Measurements from ENCODE around the gene PARVB. TPM values are rescaled to one million over a fixed set of nuclear protein-coding genes. Genes with fewer than 3 reads are reported as not detected.

Gene PARVB
- total and polyA plus RNA-seq, 4 experiments from 2014 or later, result 3.4 to 17.0 (median 9.8) TPM

- intact Hi-C loops (cut with micrococcal nuclease), result no loop called here
- Mint-ChIP-seq H3K4me3 (no peak overlapping the region), H3K9me3 (peaks cover 0 to 16% (median 5%) of the 10 kb centered on the region in 8 donors), H3K27me3 (no peaks in the 10 kb centered on the region), H3K4me1 (peaks cover 0 to 1% (median under 1%) of the 10 kb centered on the region in 4 donors), H3K36me3 (peaks cover 5 to 10% of the 10 kb centered on the region in 2 donors), H3K27ac (no peak overlapping the region)
- no peak overlapping the region for H3K27ac ChIP-seq (ENCODE audit: low read depth, low read length)
- no peaks in the 10 kb centered on the region for H3K27me3 ChIP-seq (ENCODE audit: insufficient read depth, low read length)
- H3K4me3 ChIP-seq (ENCODE audit: low read length in 2 of 2), result no peak overlapping the region
- CTCF ChIA-PET (ENCODE audit: partially characterized antibody), result no interaction called here
- H3K9me3 ChIP-seq (ENCODE audit: control insufficient read depth in 1 of 2, low read length in 2 of 2), result no peaks in the 10 kb centered on the region
- no peaks in the 10 kb centered on the region for H3K36me3 ChIP-seq (ENCODE audit: insufficient read depth, low read length)
- POLR2A ChIA-PET (ENCODE audit: partially characterized antibody), result no interaction called here
- H3K4me1 ChIP-seq (ENCODE audit: insufficient read depth, low read length), result no peaks in the 10 kb centered on the region
- no peak for DNase-seq
Measured at GRCh38 chr22:44214764-44215163, 190.7 kb downstream of the PARVB start.

- CTCF ChIA-PET (ENCODE audit: partially characterized antibody), result no interaction called here
- no peak overlapping the region for H3K4me3 Mint-ChIP-seq
Measured at GRCh38 chr22:44215287-44215686, 191.2 kb downstream of the PARVB start.

GRCh38 chr22:44217346-44217745, 193.2 kb downstream of the PARVB start:
- POLR2A ChIA-PET (ENCODE audit: partially characterized antibody), result no interaction called here
- CTCF ChIA-PET (ENCODE audit: partially characterized antibody), result no interaction called here
- H3K9me3 ChIP-seq (ENCODE audit: control insufficient read depth in 1 of 2, low read length in 2 of 2), result no peaks in the 10 kb centered on the region
- H3K36me3 Mint-ChIP-seq, result peaks cover 2 to 3% of the 10 kb centered on the region in 2 donors
- intact Hi-C loops (cut with micrococcal nuclease), result no loop called here
- no peak overlapping the region for H3K4me3 ChIP-seq (ENCODE audit: low read length in 2 of 2)
- H3K27me3 Mint-ChIP-seq, result peaks cover 0 to 1% of the 10 kb centered on the region in 2 donors
- no peak overlapping the region for H3K27ac ChIP-seq (ENCODE audit: low read depth, low read length)
- peaks cover 0 to 12% (median 4%) of the 10 kb centered on the region in 8 donors for H3K9me3 Mint-ChIP-seq
- no peaks in the 10 kb centered on the region for H3K27me3 ChIP-seq (ENCODE audit: insufficient read depth, low read length)
- DNase-seq, result no peak
- no peak overlapping the region for H3K4me3 Mint-ChIP-seq
- no peaks in the 10 kb centered on the region for H3K4me1 Mint-ChIP-seq
- H3K4me1 ChIP-seq (ENCODE audit: insufficient read depth, low read length), result no peaks in the 10 kb centered on the region
- no peaks in the 10 kb centered on the region for H3K36me3 ChIP-seq (ENCODE audit: insufficient read depth, low read length)
- peak overlapping the region in 1 of 7 donors; percentile 65 for H3K27ac Mint-ChIP-seq

More at GRCh38 chr22:44215287-44215686, 191.2 kb downstream of the PARVB start:
- Histone ChIP-seq H3K9me3 (ENCODE audit: control insufficient read depth in 1 of 2, low read length in 2 of 2) (no peaks in the 10 kb centered on the region), H3K36me3 (ENCODE audit: insufficient read depth, low read length) (no peaks in the 10 kb centered on the region), H3K27me3 (ENCODE audit: insufficient read depth, low read length) (no peaks in the 10 kb centered on the region), H3K4me3 (ENCODE audit: low read length in 2 of 2) (no peak overlapping the region), H3K4me1 (ENCODE audit: insufficient read depth, low read length) (no peaks in the 10 kb centered on the region), H3K27ac (ENCODE audit: low read depth, low read length) (no peak overlapping the region)
- Mint-ChIP-seq H3K4me1 (peaks cover 0 to 1% (median 0%) of the 10 kb centered on the region in 4 donors), H3K9me3 (peaks cover 0 to 12% (median 4%) of the 10 kb centered on the region in 8 donors), H3K36me3 (peaks cover 2 to 5% of the 10 kb centered on the region in 2 donors), H3K27me3 (no peaks in the 10 kb centered on the region), H3K27ac (no peak overlapping the region)
- intact Hi-C loops (cut with micrococcal nuclease), result no loop called here
- POLR2A ChIA-PET (ENCODE audit: partially characterized antibody), result no interaction called here
- no peak for DNase-seq

GRCh38 chr22:44218071-44218470, 194.0 kb downstream of the PARVB start:
- Histone ChIP-seq H3K36me3 (ENCODE audit: insufficient read depth, low read length) (no peaks in the 10 kb centered on the region), H3K27me3 (ENCODE audit: insufficient read depth, low read length) (no peaks in the 10 kb centered on the region), H3K4me3 (ENCODE audit: low read length in 2 of 2) (no peak overlapping the region), H3K9me3 (ENCODE audit: control insufficient read depth in 1 of 2, low read length in 2 of 2) (no peaks in the 10 kb centered on the region), H3K4me1 (ENCODE audit: insufficient read depth, low read length) (no peaks in the 10 kb centered on the region), H3K27ac (ENCODE audit: low read depth, low read length) (no peak overlapping the region)
- peaks cover 0 to 3% of the 10 kb centered on the region in 2 donors for H3K36me3 Mint-ChIP-seq
- DNase-seq, result no peak
- H3K4me1 Mint-ChIP-seq, result no peaks in the 10 kb centered on the region
- ChIA-PET POLR2A (ENCODE audit: partially characterized antibody) (no interaction called here), CTCF (ENCODE audit: partially characterized antibody) (no interaction called here)
- no peak overlapping the region for H3K27ac Mint-ChIP-seq
- intact Hi-C loops (cut with micrococcal nuclease), result no loop called here
- peaks cover 0 to 12% (median 4%) of the 10 kb centered on the region in 8 donors for H3K9me3 Mint-ChIP-seq
- H3K27me3 Mint-ChIP-seq, result peaks cover 0 to 1% of the 10 kb centered on the region in 2 donors
- no peak overlapping the region for H3K4me3 Mint-ChIP-seq

DNA sequence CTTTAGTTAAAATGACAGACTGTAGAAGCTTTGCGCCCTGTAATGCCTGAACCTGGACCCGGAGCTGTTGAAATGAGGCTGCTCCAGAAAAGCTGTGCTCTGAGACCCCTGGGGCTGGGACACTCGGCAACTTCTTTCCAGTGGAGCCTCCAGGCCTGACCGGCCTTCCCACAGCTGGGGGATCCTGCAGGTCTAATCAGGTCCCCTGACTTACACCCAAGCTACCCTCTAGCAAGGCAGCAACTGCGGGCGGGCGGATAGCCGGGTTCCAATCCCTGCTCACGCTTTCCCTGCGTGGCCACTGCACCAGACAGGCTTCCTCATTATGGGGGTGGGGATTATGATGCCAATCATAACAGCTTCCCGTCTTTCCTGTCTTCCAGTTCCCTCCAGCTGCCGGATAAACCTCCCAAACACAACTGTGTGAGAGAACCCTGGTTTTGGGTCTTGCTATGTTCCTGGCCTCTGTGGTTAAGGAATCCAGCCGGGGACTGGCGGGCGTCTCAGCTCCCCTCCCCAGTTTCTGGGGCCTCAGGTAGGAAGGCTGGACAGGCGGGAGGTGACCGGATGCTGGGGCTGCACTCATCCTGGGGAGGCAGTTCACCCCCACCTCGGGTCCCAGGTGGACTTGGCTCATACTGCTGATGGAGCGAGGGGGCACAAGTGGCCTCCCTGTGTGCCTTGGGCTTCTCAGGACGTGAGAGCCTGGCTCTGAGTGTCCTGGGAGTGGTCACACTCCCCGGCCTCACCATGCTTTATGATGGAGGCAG, 195.2 kb downstream of the PARVB start:
- intact Hi-C loops (cut with micrococcal nuclease), result no loop called here
- no peak overlapping the region for H3K27ac Mint-ChIP-seq

DNA sequence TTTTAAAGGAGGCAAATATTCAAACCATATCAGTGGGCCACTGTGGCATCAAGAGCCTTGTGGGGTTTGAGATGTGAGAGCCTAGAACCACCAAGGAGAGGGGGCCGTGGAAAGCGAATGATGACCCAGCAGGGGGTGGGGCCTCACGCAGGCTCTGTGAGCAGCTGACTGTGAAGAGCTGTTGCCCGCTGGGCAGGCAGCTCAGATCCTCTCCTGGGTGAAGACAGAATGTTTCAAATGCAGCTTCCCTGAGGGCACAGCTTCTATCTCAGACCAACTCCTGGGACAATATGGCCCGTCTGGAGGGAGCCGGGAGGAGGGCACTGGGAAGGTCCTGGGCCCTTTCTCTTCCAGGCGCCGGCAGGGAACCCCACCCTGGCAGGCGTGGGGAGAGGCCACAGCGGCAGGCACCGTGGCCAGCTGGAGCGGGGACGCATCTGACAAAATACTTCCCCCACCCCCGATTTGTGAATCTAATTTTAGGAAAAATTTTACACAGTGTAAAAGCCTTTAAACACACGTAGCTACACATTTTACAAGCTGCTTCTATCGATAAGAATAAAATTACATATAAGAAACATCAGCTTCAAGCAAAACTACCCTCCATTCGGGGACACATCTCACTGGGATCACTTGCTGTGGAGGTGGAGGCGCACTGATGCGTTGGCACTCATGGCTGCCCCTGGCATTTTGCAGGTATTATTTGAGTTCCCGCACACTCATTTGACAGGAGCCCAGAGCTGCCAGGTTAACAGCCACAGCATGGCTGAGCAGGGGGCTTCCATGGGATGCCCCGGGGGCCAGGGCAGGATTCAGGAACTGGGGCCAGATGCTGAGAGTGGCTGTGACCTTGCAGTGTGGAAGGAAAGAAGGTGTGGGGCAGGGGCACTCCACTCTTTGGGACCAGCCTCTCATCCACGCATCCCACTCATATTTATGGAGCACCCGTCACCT, 196.9 kb downstream of the PARVB start:
- H3K27ac Mint-ChIP-seq, result no peak overlapping the region
- Histone ChIP-seq H3K4me1 (ENCODE audit: insufficient read depth, low read length) (no peaks in the 10 kb centered on the region), H3K9me3 (ENCODE audit: control insufficient read depth in 1 of 2, low read length in 2 of 2) (no peaks in the 10 kb centered on the region), H3K4me3 (ENCODE audit: low read length in 2 of 2) (no peak overlapping the region), H3K36me3 (ENCODE audit: insufficient read depth, low read length) (no peaks in the 10 kb centered on the region), H3K27ac (ENCODE audit: low read depth, low read length) (no peak overlapping the region), H3K27me3 (ENCODE audit: insufficient read depth, low read length) (no peaks in the 10 kb centered on the region)
- H3K4me3 Mint-ChIP-seq, result no peak overlapping the region
- peaks cover 0 to 3% of the 10 kb centered on the region in 2 donors for H3K36me3 Mint-ChIP-seq
- no peak for DNase-seq
- peaks cover 0 to 7% (median 3%) of the 10 kb centered on the region in 8 donors for H3K9me3 Mint-ChIP-seq
- peaks cover 2 to 13% of the 10 kb centered on the region in 2 donors for H3K27me3 Mint-ChIP-seq
- no peaks in the 10 kb centered on the region for H3K4me1 Mint-ChIP-seq
- CTCF ChIA-PET (ENCODE audit: partially characterized antibody), result no interaction called here
- intact Hi-C loops (cut with micrococcal nuclease), result no loop called here
- POLR2A ChIA-PET (ENCODE audit: partially characterized antibody), result no interaction called here

More for the DNA sequence above, 195.2 kb downstream of the PARVB start:
- no peaks in the 10 kb centered on the region for H3K36me3 ChIP-seq (ENCODE audit: insufficient read depth, low read length)
- no peak overlapping the region for H3K4me3 Mint-ChIP-seq
- H3K9me3 ChIP-seq (ENCODE audit: control insufficient read depth in 1 of 2, low read length in 2 of 2), result no peaks in the 10 kb centered on the region
- peaks cover 0 to 7% of the 10 kb centered on the region in 2 donors for H3K27me3 Mint-ChIP-seq
- peaks cover 0 to 12% (median 4%) of the 10 kb centered on the region in 8 donors for H3K9me3 Mint-ChIP-seq
- H3K27ac ChIP-seq (ENCODE audit: low read depth, low read length), result no peak overlapping the region
- no peak overlapping the region for H3K4me3 ChIP-seq (ENCODE audit: low read length in 2 of 2)
- H3K4me1 Mint-ChIP-seq, result no peaks in the 10 kb centered on the region
- no peaks in the 10 kb centered on the region for H3K4me1 ChIP-seq (ENCODE audit: insufficient read depth, low read length)
- H3K36me3 Mint-ChIP-seq, result peaks cover 0 to 3% of the 10 kb centered on the region in 2 donors
- no peak for DNase-seq
- ChIA-PET POLR2A (ENCODE audit: partially characterized antibody) (no interaction called here), CTCF (ENCODE audit: partially characterized antibody) (no interaction called here)
- H3K27me3 ChIP-seq (ENCODE audit: insufficient read depth, low read length), result no peaks in the 10 kb centered on the region

All from CD4-positive, alpha-beta memory T cell (primary cell).